K562 (cell line): ENCODE measurements around the gene TMEM86B. TPM values are rescaled to one million over a fixed set of nuclear protein-coding genes. Genes with fewer than 3 reads are reported as not detected.
A peak's percentile ranks its signal among the peaks of the same experiment; 100 is the strongest.

Source experiments
- ATF1 ChIP-seq, 2 experiments: fragments of 450-650 bp in 1 of 2; IDR thresholded peaks; 2 replicates each; pipeline ENCODE4 v1.6.1; 2016; ENCODE audit warnings: missing compliant biosample characterization in 1 of 2, missing genetic modification characterization in 1 of 2
- ATF2 ChIP-seq: sonication (generic); formaldehyde crosslinking; IDR thresholded peaks from 2 replicates; pipeline ENCODE4 v1.8.1; 2022; ENCODE audit warnings: missing genetic modification reagents
- BRF1 ChIP-seq: IDR thresholded peaks from 3 replicates; pipeline ENCODE4 v1.6.1; 2011; ENCODE audit warnings: borderline replicate concordance, mild to moderate bottlenecking; ENCODE audit not compliant: insufficient read length; ENCODE audit errors: extremely low read depth
- CTCF ChIP-seq, 3 experiments: IDR thresholded peaks in 2 of 3; conservative IDR thresholded peaks in 1 of 3; 2 replicates each; pipeline ENCODE4 v1.5.1; 2011 to 2012; ENCODE audit warnings: low read length in 3 of 3, mild to moderate bottlenecking in 3 of 3, control low read depth in 2 of 3, improper control_type of control experiment in 1 of 3, inconsistent platforms in 1 of 3, low read depth in 1 of 3, mixed read lengths in 1 of 3, moderate library complexity in 1 of 3; ENCODE audit not compliant: insufficient read depth in 2 of 3
- HMBOX1 ChIP-seq: sonication (generic); IDR thresholded peaks from 2 replicates; pipeline ENCODE4 v1.6.1; 2016
- KAT8 ChIP-seq: fragments of 450-650 bp; IDR thresholded peaks from 2 replicates; pipeline ENCODE4 v1.6.1; 2016; ENCODE audit warnings: low read depth, mild to moderate bottlenecking
- KLF10 ChIP-seq: fragments of 250-450 bp; sonication (Bioruptor Pico); IDR thresholded peaks from 2 replicates; pipeline ENCODE4 v1.6.1; 2021; ENCODE audit warnings: matching md5 sums
- MEF2A ChIP-seq: IDR thresholded peaks from 2 replicates; pipeline ENCODE4 v1.6.1; 2011; ENCODE audit warnings: low read depth, mild to moderate bottlenecking, low read length, moderate library complexity; ENCODE audit not compliant: control insufficient read depth
- NUFIP1 ChIP-seq: fragments of 450-650 bp; IDR thresholded peaks from 2 replicates; pipeline ENCODE4 v1.6.1; 2018; ENCODE audit not compliant: partially characterized antibody
- TFAM ChIP-seq: fragments of 250-450 bp; sonication (Bioruptor Pico); conservative IDR thresholded peaks from 2 replicates; pipeline ENCODE4 v1.5.0; 2021; ENCODE audit warnings: mild to moderate bottlenecking, moderate library complexity
- XRCC3 ChIP-seq: fragments of 450-650 bp; IDR thresholded peaks from 2 replicates; pipeline ENCODE4 v1.6.1; 2017; ENCODE audit warnings: mild to moderate bottlenecking, moderate library complexity
- YBX1 ChIP-seq: fragments of 450-650 bp; IDR thresholded peaks from 2 replicates; pipeline ENCODE4 v1.7.1; 2016; ENCODE audit warnings: mild to moderate bottlenecking
- ZNF175 ChIP-seq: fragments of 200-800 bp; sonication (Bioruptor generic); IDR thresholded peaks from 2 replicates; pipeline ENCODE4 v1.6.1; 2016; ENCODE audit warnings: low read depth, mild to moderate bottlenecking, missing genetic modification characterization, missing compliant biosample characterization
- ZNF318 ChIP-seq, 2 experiments: fragments of 450-650 bp; IDR thresholded peaks; 2 replicates each; pipeline ENCODE4 v1.6.1; 2016; ENCODE audit warnings: mild to moderate bottlenecking in 2 of 2, borderline replicate concordance in 1 of 2, low read depth in 1 of 2, moderate library complexity in 1 of 2
- polyA plus RNA-seq, 8 experiments: library from polyadenylated mRNA; depleted of rRNA in 4 of 8; stranded (reverse) in 5 of 8; unstranded in 3 of 8; fragments of >200 nt; fragmentation: Nextera tagmentation in 2 of 8; fragmentation: Illumina TruSeq in 1 of 8; extraction: Ambion mirVana in 2 of 8; extraction: Trizol in 1 of 8; gene quantifications; 2 replicates each; pipeline versions ENCODE4 v1.2.1 to v1.2.3, GENCODE V29; 2011 to 2014; ENCODE audit warnings: inconsistent platforms in 1 of 8, missing spikeins in 1 of 8
- total RNA-seq, 7 experiments: library from RNA; depleted of rRNA in 6 of 7; stranded (reverse); fragments of >200 nt in 6 of 7; fragmentation: Illumina TruSeq in 2 of 7; extraction: Trizol in 2 of 7; gene quantifications; 2 replicates each; pipeline versions ENCODE4 v1.2.1 to v1.2.3, GENCODE V29; 2011 to 2021; ENCODE audit warnings: low replicate concordance in 1 of 7

TMEM86B gene
- total and polyA plus RNA-seq, 9 of the 15 experiments (the other 6 are each of a cell fraction or from before 2014, with no cell fraction given) = 0.28 to 7.9 (median 2.1) TPM

- TF ChIP-seq ZNF318 (IDR thresholded peaks at IDR 0.05; ENCODE audit: borderline replicate concordance in 1 of 2, low read depth in 1 of 2) (no peak), ATF1 (CRISPR knock-in tag; IDR thresholded peaks at IDR 0.05) (no peak), ATF1 (tag; IDR thresholded peaks at IDR 0.05) (no peak), YBX1 (no peak), ATF2 (no peak), HMBOX1 (no peak), NUFIP1 (no peak), CTCF (IDR thresholded peaks at IDR 0.05 in 2 of 3, conservative IDR thresholded peaks at IDR 0.05 in 1 of 3; ENCODE audit: insufficient read depth in 2 of 3, low read depth in 1 of 3, low read length in 3 of 3) (no peak), MEF2A (0 out of 2 replicates have a peak, but pooled peaks have one; percentile 43), KLF10 (CRISPR knock-in tag) (no peak), XRCC3 (no peak), TFAM (CRISPR knock-in tag) (no peak), BRF1 (no peak), KAT8 (no peak), ZNF175 (no peak)
These were observed 18.7 kb downstream of the TMEM86B start (continued) for GRCh38 chr19:55209693-55210472.
